Kidney epithelial cell (primary cell): ENCODE measurements around the gene NFYC. TPM values are rescaled to one million over a fixed set of nuclear protein-coding genes. Genes with fewer than 3 reads are reported as not detected.

Source experiments
- DNase-seq: peaks from one replicate; pipeline ENCODE4 v3.0.0-alpha.2; 2010; ENCODE audit warnings: low read depth
- H3K27me3 ChIP-seq: 2 replicates; pipeline ENCODE4 v1.6.0; 2011; ENCODE audit warnings: low read length; ENCODE audit not compliant: control insufficient read depth, insufficient read depth
- H3K36me3 ChIP-seq: 2 replicates; pipeline ENCODE4 v1.5.1; 2011; ENCODE audit warnings: low read length; ENCODE audit not compliant: control insufficient read depth, insufficient read depth
- H3K4me3 ChIP-seq: 2 replicates; pipeline ENCODE4 v1.5.1; 2011; ENCODE audit warnings: low read depth, mild to moderate bottlenecking, control low read depth, low read length
- total RNA-seq: library from RNA; depleted of rRNA; stranded (reverse); fragments of >200 nt; gene quantifications from 2 replicates; pipeline ENCODE4 v1.2.3, GENCODE V29; 2015
- TF ChIP-seq, protein P1 (sequence below): IDR thresholded peaks from 2 replicates; pipeline ENCODE4 v1.5.1; 2011; ENCODE audit warnings: mild to moderate bottlenecking, moderate library complexity, low read length, control low read depth, inconsistent platforms; ENCODE audit not compliant: insufficient read depth, poor library complexity, severe bottlenecking

NFYC gene
- total RNA-seq, 1 donor from 2014 or later: 44.4 TPM

DNA sequence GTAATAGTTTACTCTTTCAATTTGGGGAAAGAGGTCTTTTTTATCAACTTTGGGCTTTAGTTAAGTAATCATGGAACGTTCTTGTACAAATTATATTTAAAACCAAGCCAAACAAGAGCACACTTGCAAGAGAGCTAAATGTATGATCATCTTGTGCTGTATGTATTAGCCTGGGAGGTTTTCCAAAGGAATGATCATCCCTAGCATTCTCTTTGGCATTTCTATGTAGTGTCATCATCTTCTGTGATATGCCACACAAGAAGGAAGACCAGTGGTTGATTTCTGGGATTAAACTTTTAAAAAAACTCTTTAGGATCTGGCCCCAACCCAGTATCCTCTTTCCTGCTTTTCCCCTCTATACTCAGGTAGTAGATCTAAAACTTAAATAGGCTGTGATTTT is 53.7 kb downstream of the NFYC start:
- no peaks in the 10 kb centered on the region for H3K36me3 ChIP-seq
- H3K4me3 ChIP-seq: no peak overlapping the region
- H3K27me3 ChIP-seq: no peaks in the 10 kb centered on the region
- TF ChIP-seq, protein P1, sequence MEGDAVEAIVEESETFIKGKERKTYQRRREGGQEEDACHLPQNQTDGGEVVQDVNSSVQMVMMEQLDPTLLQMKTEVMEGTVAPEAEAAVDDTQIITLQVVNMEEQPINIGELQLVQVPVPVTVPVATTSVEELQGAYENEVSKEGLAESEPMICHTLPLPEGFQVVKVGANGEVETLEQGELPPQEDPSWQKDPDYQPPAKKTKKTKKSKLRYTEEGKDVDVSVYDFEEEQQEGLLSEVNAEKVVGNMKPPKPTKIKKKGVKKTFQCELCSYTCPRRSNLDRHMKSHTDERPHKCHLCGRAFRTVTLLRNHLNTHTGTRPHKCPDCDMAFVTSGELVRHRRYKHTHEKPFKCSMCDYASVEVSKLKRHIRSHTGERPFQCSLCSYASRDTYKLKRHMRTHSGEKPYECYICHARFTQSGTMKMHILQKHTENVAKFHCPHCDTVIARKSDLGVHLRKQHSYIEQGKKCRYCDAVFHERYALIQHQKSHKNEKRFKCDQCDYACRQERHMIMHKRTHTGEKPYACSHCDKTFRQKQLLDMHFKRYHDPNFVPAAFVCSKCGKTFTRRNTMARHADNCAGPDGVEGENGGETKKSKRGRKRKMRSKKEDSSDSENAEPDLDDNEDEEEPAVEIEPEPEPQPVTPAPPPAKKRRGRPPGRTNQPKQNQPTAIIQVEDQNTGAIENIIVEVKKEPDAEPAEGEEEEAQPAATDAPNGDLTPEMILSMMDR: no peak
- DNase-seq: no peak

- Histone ChIP-seq H3K4me3 (no peak overlapping the region), H3K36me3 (no peaks in the 10 kb centered on the region)
- TF ChIP-seq, protein P1: no peak
These were observed 55.0 kb downstream of the NFYC start for GRCh38 chr1:40746344-40747090.

DNA sequence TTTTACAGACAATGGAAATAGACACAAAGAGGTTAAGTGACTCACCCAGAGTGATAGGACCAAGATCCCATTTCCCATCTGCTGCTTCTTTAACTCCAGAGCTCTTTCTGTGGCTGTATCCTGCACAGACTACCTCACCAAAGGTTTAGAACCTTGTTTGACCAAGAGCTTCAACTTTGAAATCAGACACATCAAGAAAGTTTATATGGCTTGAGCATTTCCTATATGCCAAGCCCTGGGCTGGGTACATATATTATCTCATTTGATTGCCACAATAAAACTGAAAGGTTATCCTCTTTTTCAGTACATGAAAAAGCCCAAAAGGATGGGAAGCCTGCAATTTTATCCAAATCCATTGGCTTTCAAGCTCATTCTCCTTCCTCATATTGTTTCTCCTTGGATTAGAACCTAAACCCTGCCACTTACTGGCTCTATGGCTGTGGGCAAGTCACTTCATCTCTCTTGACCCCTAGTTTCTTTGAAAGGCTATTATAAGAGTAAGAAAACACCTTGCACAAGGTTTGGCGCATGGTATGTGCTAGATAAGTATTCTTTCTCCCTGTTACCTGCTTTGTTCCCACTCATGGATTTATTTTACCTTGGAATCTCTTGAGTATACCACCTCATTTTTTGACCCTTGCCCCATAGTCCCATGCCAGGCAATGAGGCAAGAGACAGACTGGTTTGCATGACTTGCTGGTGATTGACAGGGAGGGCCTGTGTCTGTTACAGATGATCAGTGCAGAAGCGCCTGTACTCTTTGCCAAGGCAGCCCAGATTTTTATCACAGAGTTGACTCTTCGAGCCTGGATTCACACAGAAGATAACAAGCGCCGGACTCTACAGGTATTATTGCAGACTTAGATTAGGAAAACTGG is 57.6 kb downstream of the NFYC start:
- DNase-seq: no peak
- Histone ChIP-seq H3K4me3 (no peak overlapping the region), H3K36me3 (no peaks in the 10 kb centered on the region), H3K27me3 (no peaks in the 10 kb centered on the region)
- TF ChIP-seq, protein P1: no peak

More at GRCh38 chr1:40746344-40747090, 55.0 kb downstream of the NFYC start:
- DNase-seq: no peak
- H3K27me3 ChIP-seq: no peaks in the 10 kb centered on the region

DNA sequence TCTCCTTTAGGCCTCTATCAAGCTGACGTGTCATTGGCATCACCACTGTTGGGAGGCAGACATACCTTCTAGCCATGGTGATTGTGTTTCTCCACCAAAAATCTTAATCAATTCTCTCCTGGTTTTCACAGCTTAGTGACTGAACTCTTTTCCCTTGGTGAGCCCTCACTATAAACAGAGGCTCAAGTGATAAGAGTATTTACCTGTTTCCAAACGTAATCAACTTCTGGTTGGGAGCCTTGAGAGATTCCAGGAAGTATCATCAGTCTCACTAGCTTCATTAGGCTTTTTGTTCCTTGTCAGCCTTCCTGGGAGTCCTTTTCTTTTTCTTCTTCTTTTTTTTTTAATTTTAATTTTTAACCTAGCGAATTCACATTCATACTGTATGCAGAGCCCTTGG is 58.3 kb downstream of the NFYC start:
- Histone ChIP-seq H3K4me3 (no peak overlapping the region), H3K36me3 (peaks cover 2% of the 10 kb centered on the region), H3K27me3 (no peaks in the 10 kb centered on the region)
- TF ChIP-seq, protein P1: no peak
- DNase-seq: no peak

DNA sequence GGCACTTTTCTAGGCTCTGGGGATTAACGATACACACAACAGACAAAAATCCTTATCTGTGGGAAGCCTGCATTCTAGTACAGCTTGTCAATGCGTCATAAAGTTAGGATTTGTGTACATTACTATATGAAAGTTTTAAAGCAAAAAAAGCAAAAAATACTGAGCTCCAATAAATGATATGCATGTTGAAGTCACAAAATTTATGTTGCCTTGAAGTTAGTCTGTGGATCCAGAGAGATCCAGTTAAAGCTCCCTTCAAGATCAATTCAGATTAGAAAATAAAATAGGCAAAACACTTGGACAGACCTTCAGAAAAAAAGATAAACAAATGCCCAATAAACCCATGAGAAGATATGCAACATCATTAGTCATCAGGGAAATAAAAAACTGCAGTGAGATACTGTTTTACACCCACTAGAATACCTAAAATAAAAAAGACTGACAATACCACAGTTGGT is 59.0 kb downstream of the NFYC start:
- Histone ChIP-seq H3K27me3 (no peaks in the 10 kb centered on the region), H3K36me3 (peaks cover 2% of the 10 kb centered on the region), H3K4me3 (no peak overlapping the region)
- no peak for DNase-seq
- TF ChIP-seq, protein P1: no peak
